Neural cell (in vitro differentiated cells): ENCODE data around the gene ZMAT3. TPM values are rescaled to one million over a fixed set of nuclear protein-coding genes. Genes with fewer than 3 reads are reported as not detected.

Experiments
- H2AFZ ChIP-seq: fragments of 200-600, 300-800 bp; sonication (generic), shearing (Covaris generic); 2 replicates; pipeline ENCODE4 v1.6.0; 2014; ENCODE audit warnings: low read depth, mild to moderate bottlenecking, antibody characterized with exemption, low read length, moderate library complexity
- H3F3A ChIP-seq: fragments of 200-600 bp; shearing (Covaris generic); 2 replicates; pipeline ENCODE4 v1.6.1; 2016; ENCODE audit warnings: mild to moderate bottlenecking, moderate library complexity, mixed read lengths, antibody characterized with exemption, low read length; ENCODE audit not compliant: insufficient read depth, poor library complexity, severe bottlenecking
- H3K27ac ChIP-seq: fragments of 200-600, 300-800 bp; sonication (generic), shearing (Covaris generic); 2 replicates; pipeline ENCODE4 v1.5.1; 2014; ENCODE audit warnings: mild to moderate bottlenecking, low read length, moderate library complexity
- H3K27me3 ChIP-seq: fragments of 300-800, 200-600 bp; sonication (generic), shearing (Covaris generic); 2 replicates; pipeline ENCODE4 v1.6.0; 2014; ENCODE audit warnings: mild to moderate bottlenecking, low read depth, low read length, moderate library complexity; ENCODE audit not compliant: insufficient read depth
- H3K36me3 ChIP-seq: fragments of 300-800, 200-600 bp; sonication (generic), shearing (Covaris generic); 2 replicates; pipeline ENCODE4 v1.5.1; 2014; ENCODE audit warnings: mild to moderate bottlenecking, antibody characterized with exemption, low read length, moderate library complexity; ENCODE audit not compliant: insufficient read depth
- H3K4me2 ChIP-seq: fragments of 300-800, 200-600 bp; sonication (generic), shearing (Covaris generic); 2 replicates; pipeline ENCODE4 v1.6.0; 2014; ENCODE audit warnings: mild to moderate bottlenecking, low read length
- H3K4me3 ChIP-seq: fragments of 300-800, 200-600 bp; sonication (generic), shearing (Covaris generic); 2 replicates; pipeline ENCODE4 v1.5.1; 2014; ENCODE audit warnings: mild to moderate bottlenecking, low read length, moderate library complexity
- H3K79me2 ChIP-seq: fragments of 200-600 bp; shearing (Covaris generic); replicated peaks from 2 replicates; pipeline ENCODE4 v1.6.0; 2014; ENCODE audit warnings: mild to moderate bottlenecking, low read length, moderate library complexity; ENCODE audit not compliant: insufficient read depth
- H3K9ac ChIP-seq: fragments of 300-800, 200-600 bp; sonication (generic), shearing (Covaris generic); 2 replicates; pipeline ENCODE4 v1.6.1; 2016; ENCODE audit warnings: mild to moderate bottlenecking, low read length, mixed read lengths
- H3K9me2 ChIP-seq: fragments of 200-600 bp; shearing (Covaris generic); 2 replicates; pipeline ENCODE4 v1.6.1; 2016; ENCODE audit warnings: mild to moderate bottlenecking, low read length, mixed read lengths; ENCODE audit not compliant: insufficient read depth
- H3K9me3 ChIP-seq: fragments of 200-600, 300-800 bp; sonication (generic), shearing (Covaris generic); 2 replicates; pipeline ENCODE4 v1.6.1; 2016; ENCODE audit warnings: mild to moderate bottlenecking, mixed run types, low read length, moderate library complexity, mixed read lengths
- H4K20me1 ChIP-seq: fragments of 200-600 bp; shearing (Covaris generic); 2 replicates; pipeline ENCODE4 v1.6.1; 2016; ENCODE audit warnings: mild to moderate bottlenecking, mixed run types; ENCODE audit not compliant: insufficient read depth
- EP300 ChIP-seq: fragments of 450-650 bp; conservative IDR thresholded peaks from 2 replicates; pipeline ENCODE4 v1.6.1; 2014; ENCODE audit warnings: antibody characterized with exemption, mild to moderate bottlenecking, moderate library complexity; ENCODE audit not compliant: poor library complexity, severe bottlenecking
- EZH2 ChIP-seq: fragments of 200-600, 300-800 bp; shearing (Covaris generic), sonication (generic); IDR thresholded peaks from 2 replicates; pipeline ENCODE4 v1.6.1; 2014; ENCODE audit warnings: antibody characterized with exemption, low read length, borderline replicate concordance, mild to moderate bottlenecking; ENCODE audit not compliant: insufficient read depth, poor library complexity, severe bottlenecking
- MXI1 ChIP-seq: fragments of 450-650 bp; conservative IDR thresholded peaks from 2 replicates; pipeline ENCODE4 v1.6.1; 2014; ENCODE audit warnings: antibody characterized with exemption, mild to moderate bottlenecking; ENCODE audit not compliant: poor library complexity, severe bottlenecking
- POLR2AphosphoS5 ChIP-seq: IDR thresholded peaks from 2 replicates; pipeline ENCODE4 v1.6.1; 2012
- RAD21 ChIP-seq: fragments of 450-650 bp; conservative IDR thresholded peaks from 2 replicates; pipeline ENCODE4 v1.6.1; 2014; ENCODE audit warnings: antibody characterized with exemption, mild to moderate bottlenecking, moderate library complexity
- SMC3 ChIP-seq: fragments of 450-650 bp; conservative IDR thresholded peaks from 2 replicates; pipeline ENCODE4 v1.6.1; 2014; ENCODE audit warnings: antibody characterized with exemption, mild to moderate bottlenecking, moderate library complexity; ENCODE audit not compliant: poor library complexity
- TAF1 ChIP-seq: IDR thresholded peaks from 2 replicates; pipeline ENCODE4 v1.6.1; 2012; ENCODE audit warnings: low read depth
- polyA plus RNA-seq: library from polyadenylated mRNA; depleted of rRNA; stranded (reverse); fragments of >200 nt; gene quantifications from 2 replicates; pipeline ENCODE4 v1.2.3, GENCODE V29; 2014
- TF ChIP-seq, protein P1 (sequence below): fragments of 450-650 bp; IDR thresholded peaks from 2 replicates; pipeline ENCODE4 v1.5.1; 2014; ENCODE audit warnings: antibody characterized with exemption, mild to moderate bottlenecking, moderate library complexity; ENCODE audit not compliant: poor library complexity, severe bottlenecking
- TF ChIP-seq, protein P2 (sequence below): IDR thresholded peaks from 2 replicates; pipeline ENCODE4 v1.6.1; 2012; ENCODE audit warnings: borderline replicate concordance

ZMAT3 gene
- polyA plus RNA-seq, 1 donor from 2014 or later, result 3.9 TPM

DNA sequence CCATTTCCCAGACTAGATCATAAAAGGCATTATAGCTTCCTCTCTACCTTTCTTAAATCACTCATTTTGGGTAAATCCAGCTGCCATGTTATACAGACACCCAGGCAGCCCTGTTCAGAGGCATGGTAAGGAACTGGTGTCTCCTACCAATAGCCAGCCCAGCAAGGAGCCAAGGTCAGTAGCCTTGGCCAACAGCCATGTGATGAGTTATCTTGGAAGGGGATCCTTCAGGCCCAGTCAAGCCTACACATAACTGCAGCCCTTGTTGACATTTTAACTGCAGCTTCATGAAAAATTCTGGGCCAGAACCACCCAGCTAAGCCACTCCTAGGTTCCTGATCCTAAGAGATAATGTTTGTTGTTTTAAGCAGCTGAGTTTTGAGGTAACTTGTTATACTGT is 29.0 kb upstream of the ZMAT3 start:
- Histone ChIP-seq H3K27me3 (no peaks in the 10 kb centered on the region), H3K9me2 (no peaks in the 10 kb centered on the region), H3K9ac (no peak overlapping the region), H3K4me2 (no peak overlapping the region), H4K20me1 (no peaks in the 10 kb centered on the region), H3K79me2 (no peaks in the 10 kb centered on the region), H3K9me3 (no peaks in the 10 kb centered on the region), H2AFZ (no peak overlapping the region), H3K27ac (no peak overlapping the region), H3K36me3 (no peaks in the 10 kb centered on the region), H3K4me3 (no peak overlapping the region), H3F3A (no peaks in the 10 kb centered on the region)
- no peak for TF ChIP-seq RAD21
- no peak for TF ChIP-seq TAF1
- no peak for TF ChIP-seq EZH2
- TF ChIP-seq, protein P1, sequence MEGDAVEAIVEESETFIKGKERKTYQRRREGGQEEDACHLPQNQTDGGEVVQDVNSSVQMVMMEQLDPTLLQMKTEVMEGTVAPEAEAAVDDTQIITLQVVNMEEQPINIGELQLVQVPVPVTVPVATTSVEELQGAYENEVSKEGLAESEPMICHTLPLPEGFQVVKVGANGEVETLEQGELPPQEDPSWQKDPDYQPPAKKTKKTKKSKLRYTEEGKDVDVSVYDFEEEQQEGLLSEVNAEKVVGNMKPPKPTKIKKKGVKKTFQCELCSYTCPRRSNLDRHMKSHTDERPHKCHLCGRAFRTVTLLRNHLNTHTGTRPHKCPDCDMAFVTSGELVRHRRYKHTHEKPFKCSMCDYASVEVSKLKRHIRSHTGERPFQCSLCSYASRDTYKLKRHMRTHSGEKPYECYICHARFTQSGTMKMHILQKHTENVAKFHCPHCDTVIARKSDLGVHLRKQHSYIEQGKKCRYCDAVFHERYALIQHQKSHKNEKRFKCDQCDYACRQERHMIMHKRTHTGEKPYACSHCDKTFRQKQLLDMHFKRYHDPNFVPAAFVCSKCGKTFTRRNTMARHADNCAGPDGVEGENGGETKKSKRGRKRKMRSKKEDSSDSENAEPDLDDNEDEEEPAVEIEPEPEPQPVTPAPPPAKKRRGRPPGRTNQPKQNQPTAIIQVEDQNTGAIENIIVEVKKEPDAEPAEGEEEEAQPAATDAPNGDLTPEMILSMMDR, result no peak

DNA sequence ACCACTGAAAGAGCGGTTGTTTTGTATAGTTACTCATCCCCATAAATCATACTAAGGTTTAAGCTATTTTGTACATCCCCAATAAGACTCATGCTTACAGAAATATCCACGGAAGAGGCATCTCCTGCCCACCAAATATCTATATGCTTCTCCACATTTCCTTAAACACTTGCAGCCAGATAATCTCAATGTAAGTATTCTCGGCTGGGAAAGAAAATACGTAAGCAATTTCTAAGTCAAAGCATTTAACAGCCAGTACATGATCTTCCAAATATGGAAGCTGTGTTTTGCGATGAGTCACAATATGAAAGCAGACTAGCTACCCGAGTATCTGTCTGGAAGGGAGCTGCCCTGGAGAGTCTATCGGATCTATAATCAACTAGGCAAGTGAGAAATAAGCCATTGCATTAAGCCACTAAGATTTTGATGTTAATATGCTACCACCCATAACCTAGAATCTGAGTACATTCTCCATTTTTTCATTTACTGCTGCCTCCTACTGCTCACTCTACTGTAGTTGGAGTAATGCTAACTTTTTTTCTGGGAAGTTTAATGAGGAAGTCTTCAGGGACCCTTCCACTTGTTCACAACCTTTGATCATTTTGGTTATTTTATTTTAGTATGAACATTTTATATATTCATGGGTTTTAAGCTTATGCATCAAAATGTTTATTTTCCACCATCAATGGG is 26.9 kb upstream of the ZMAT3 start:
- H3F3A ChIP-seq, result no peaks in the 10 kb centered on the region
- H3K9ac ChIP-seq, result no peak overlapping the region
- no peaks in the 10 kb centered on the region for H3K27me3 ChIP-seq
- no peak overlapping the region for H3K27ac ChIP-seq
- no peaks in the 10 kb centered on the region for H3K9me3 ChIP-seq
- H2AFZ ChIP-seq, result no peak overlapping the region
- no peaks in the 10 kb centered on the region for H3K36me3 ChIP-seq
- no peaks in the 10 kb centered on the region for H3K9me2 ChIP-seq
- TF ChIP-seq EZH2 (no peak), MXI1 (no peak), SMC3 (no peak), POLR2AphosphoS5 (no peak), RAD21 (no peak), EP300 (no peak), TAF1 (no peak)
- TF ChIP-seq, protein P2, sequence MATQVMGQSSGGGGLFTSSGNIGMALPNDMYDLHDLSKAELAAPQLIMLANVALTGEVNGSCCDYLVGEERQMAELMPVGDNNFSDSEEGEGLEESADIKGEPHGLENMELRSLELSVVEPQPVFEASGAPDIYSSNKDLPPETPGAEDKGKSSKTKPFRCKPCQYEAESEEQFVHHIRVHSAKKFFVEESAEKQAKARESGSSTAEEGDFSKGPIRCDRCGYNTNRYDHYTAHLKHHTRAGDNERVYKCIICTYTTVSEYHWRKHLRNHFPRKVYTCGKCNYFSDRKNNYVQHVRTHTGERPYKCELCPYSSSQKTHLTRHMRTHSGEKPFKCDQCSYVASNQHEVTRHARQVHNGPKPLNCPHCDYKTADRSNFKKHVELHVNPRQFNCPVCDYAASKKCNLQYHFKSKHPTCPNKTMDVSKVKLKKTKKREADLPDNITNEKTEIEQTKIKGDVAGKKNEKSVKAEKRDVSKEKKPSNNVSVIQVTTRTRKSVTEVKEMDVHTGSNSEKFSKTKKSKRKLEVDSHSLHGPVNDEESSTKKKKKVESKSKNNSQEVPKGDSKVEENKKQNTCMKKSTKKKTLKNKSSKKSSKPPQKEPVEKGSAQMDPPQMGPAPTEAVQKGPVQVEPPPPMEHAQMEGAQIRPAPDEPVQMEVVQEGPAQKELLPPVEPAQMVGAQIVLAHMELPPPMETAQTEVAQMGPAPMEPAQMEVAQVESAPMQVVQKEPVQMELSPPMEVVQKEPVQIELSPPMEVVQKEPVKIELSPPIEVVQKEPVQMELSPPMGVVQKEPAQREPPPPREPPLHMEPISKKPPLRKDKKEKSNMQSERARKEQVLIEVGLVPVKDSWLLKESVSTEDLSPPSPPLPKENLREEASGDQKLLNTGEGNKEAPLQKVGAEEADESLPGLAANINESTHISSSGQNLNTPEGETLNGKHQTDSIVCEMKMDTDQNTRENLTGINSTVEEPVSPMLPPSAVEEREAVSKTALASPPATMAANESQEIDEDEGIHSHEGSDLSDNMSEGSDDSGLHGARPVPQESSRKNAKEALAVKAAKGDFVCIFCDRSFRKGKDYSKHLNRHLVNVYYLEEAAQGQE, result no peak
- TF ChIP-seq, protein P1, result no peak
- H3K79me2 ChIP-seq, result no peaks in the 10 kb centered on the region
- no peaks in the 10 kb centered on the region for H4K20me1 ChIP-seq
- no peak overlapping the region for H3K4me2 ChIP-seq
- H3K4me3 ChIP-seq, result no peak overlapping the region
